ENCODE data around the gene PREP.
A peak's percentile ranks its signal among the peaks of the same experiment; 100 is the strongest.
"Not testable (repeated sequence)": the region's sequence is repeated elsewhere in the genome, so short reads cannot be mapped to it uniquely, and the experiment has no call there.

The PREP gene

GRCh38 chr6:105338350-105338983 is 64.4 kb downstream of the PREP start:
- not testable (repeated sequence) for FAIRE-seq

GRCh38 chr6:105336986-105337385 is 65.9 kb downstream of the PREP start:
- no peak for FAIRE-seq

GRCh38 chr6:105332576-105332975 is 70.3 kb downstream of the PREP start:
- no peak for FAIRE-seq

GRCh38 chr6:105331927-105332326 is 71.0 kb downstream of the PREP start:
- no peak for FAIRE-seq

- no peak for FAIRE-seq
These were observed 72.0 kb downstream of the PREP start for GRCh38 chr6:105330913-105331312.

GRCh38 chr6:105330364-105330763 is 72.5 kb downstream of the PREP start:
- no peak for FAIRE-seq

GRCh38 chr6:105326833-105327770 is 75.8 kb downstream of the PREP start:
- no peak for FAIRE-seq

- FAIRE-seq, result no peak
These were observed 76.7 kb downstream of the PREP start for GRCh38 chr6:105326216-105326615.

- no peak for FAIRE-seq
These were observed 78.4 kb downstream of the PREP start for GRCh38 chr6:105324386-105324950.

GRCh38 chr6:105322499-105323225 is 80.2 kb downstream of the PREP start:
- FAIRE-seq, result no peak

GRCh38 chr6:105321728-105322127 is 81.2 kb downstream of the PREP start:
- no peak for FAIRE-seq

- no peak for FAIRE-seq
These were observed 81.7 kb downstream of the PREP start for GRCh38 chr6:105321207-105321606.

GRCh38 chr6:105320765-105321164 is 82.1 kb downstream of the PREP start:
- FAIRE-seq, result no peak

- FAIRE-seq, result no peak
These were observed 82.6 kb downstream of the PREP start for GRCh38 chr6:105320271-105320670.

GRCh38 chr6:105319331-105319730 is 83.6 kb downstream of the PREP start:
- no peak for FAIRE-seq

GRCh38 chr6:105318660-105319059 is 84.2 kb downstream of the PREP start:
- no peak for FAIRE-seq

GRCh38 chr6:105317607-105318533 is 85.0 kb downstream of the PREP start:
- peak; percentile 60 for FAIRE-seq

GRCh38 chr6:105313211-105313610 is 89.7 kb downstream of the PREP start:
- FAIRE-seq, result no peak

GRCh38 chr6:105310947-105311346 is 91.9 kb downstream of the PREP start:
- FAIRE-seq, result no peak

- no peak for FAIRE-seq
These were observed 92.5 kb downstream of the PREP start for GRCh38 chr6:105310371-105310770.

GRCh38 chr6:105308840-105309239 is 94.0 kb downstream of the PREP start:
- no peak for FAIRE-seq

GRCh38 chr6:105305521-105305920 is 97.4 kb downstream of the PREP start:
- no peak for FAIRE-seq

Data from islet of Langerhans (tissue), 1 donor.